ENCODE measurements around the gene FITM1.

GRCh38 chr14:24176599-24176998 is 46.1 kb downstream of the FITM1 start:
- TF ChIP-seq, protein P1, sequence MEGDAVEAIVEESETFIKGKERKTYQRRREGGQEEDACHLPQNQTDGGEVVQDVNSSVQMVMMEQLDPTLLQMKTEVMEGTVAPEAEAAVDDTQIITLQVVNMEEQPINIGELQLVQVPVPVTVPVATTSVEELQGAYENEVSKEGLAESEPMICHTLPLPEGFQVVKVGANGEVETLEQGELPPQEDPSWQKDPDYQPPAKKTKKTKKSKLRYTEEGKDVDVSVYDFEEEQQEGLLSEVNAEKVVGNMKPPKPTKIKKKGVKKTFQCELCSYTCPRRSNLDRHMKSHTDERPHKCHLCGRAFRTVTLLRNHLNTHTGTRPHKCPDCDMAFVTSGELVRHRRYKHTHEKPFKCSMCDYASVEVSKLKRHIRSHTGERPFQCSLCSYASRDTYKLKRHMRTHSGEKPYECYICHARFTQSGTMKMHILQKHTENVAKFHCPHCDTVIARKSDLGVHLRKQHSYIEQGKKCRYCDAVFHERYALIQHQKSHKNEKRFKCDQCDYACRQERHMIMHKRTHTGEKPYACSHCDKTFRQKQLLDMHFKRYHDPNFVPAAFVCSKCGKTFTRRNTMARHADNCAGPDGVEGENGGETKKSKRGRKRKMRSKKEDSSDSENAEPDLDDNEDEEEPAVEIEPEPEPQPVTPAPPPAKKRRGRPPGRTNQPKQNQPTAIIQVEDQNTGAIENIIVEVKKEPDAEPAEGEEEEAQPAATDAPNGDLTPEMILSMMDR (IDR thresholded peaks at IDR 0.05; ENCODE audit: poor library complexity, severe bottlenecking), result no peak
- TF ChIP-seq TAF1 (IDR thresholded peaks at IDR 0.05; ENCODE audit: low read depth) (no peak), EZH2 (IDR thresholded peaks at IDR 0.05; ENCODE audit: borderline replicate concordance, insufficient read depth, low read length, poor library complexity, severe bottlenecking) (no peak)

Data from neural cell (in vitro differentiated cells).